ENCODE measurements around the gene LRRC58.

LRRC58 gene

DNA sequence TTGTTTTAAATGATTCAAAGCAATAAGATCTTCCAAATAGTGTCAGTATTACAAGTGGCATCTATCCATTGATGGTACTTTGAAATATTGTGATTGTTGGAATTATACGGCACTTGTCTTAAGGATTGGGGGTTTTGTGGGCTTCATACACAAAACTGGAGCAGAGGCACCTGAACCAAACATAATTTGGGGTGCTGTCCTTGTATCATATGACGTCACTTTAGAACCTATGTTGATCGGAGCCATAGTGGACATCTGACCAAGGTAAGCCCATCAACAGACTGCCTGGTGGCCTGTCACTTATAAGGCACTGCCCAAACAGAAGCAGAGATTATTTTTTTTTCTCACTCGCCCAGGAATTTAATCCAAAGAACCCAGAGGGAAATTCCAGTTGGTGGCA lies 2.9 kb upstream of the LRRC58 start:
- TF ChIP-seq GATA2 (IDR thresholded peaks at IDR 0.05; ENCODE audit: low read depth, low read length): no peak

DNA sequence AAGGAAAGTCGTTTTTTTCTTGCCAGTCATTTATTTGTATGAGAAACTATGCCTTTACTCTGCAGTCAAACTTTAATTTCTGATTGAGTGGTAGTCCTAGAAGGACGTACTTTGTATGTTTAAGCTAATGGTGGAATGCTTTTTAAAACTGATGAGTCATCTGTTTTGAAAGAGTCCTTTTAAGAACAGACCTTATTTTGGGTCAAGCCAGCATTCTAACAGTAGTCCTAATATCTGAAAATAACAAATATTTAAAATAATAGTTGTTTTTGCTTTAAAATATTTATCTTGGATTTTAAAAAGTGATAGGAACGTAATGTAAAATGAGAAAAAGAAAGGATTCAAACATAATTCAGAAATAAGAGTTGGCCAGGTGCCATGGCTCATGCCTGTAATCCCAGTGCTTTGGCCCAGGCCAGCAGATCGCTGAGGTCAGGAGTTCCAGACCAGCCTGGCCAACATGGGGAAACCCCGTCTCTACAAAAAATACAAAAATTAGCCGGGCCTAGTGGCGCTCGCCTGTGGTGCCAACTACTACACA lies 1.3 kb upstream of the LRRC58 start:
- TF ChIP-seq GATA3 (IDR thresholded peaks at IDR 0.05; ENCODE audit: low read depth, low read length): no peak
- TF ChIP-seq GATA2 (IDR thresholded peaks at IDR 0.05; ENCODE audit: low read depth, low read length): no peak

GRCh38 chr3:120349855-120350125 lies 636 bp upstream of the LRRC58 start:
- TF ChIP-seq GATA3 (IDR thresholded peaks at IDR 0.05; ENCODE audit: low read depth, low read length): no peak
- TF ChIP-seq GATA2 (IDR thresholded peaks at IDR 0.05; ENCODE audit: low read depth, low read length): no peak

- TF ChIP-seq GATA2 (IDR thresholded peaks at IDR 0.05; ENCODE audit: low read depth, low read length) (no peak), GATA3 (IDR thresholded peaks at IDR 0.05; ENCODE audit: low read depth, low read length) (no peak)
Observed at GRCh38 chr3:120348065-120348990, 826 bp downstream of the LRRC58 start.

GRCh38 chr3:120344349-120344748 lies 4.8 kb downstream of the LRRC58 start:
- no peak for TF ChIP-seq GATA3 (IDR thresholded peaks at IDR 0.05; ENCODE audit: low read depth, low read length)
- TF ChIP-seq GATA2 (IDR thresholded peaks at IDR 0.05; ENCODE audit: low read depth, low read length): no peak

DNA sequence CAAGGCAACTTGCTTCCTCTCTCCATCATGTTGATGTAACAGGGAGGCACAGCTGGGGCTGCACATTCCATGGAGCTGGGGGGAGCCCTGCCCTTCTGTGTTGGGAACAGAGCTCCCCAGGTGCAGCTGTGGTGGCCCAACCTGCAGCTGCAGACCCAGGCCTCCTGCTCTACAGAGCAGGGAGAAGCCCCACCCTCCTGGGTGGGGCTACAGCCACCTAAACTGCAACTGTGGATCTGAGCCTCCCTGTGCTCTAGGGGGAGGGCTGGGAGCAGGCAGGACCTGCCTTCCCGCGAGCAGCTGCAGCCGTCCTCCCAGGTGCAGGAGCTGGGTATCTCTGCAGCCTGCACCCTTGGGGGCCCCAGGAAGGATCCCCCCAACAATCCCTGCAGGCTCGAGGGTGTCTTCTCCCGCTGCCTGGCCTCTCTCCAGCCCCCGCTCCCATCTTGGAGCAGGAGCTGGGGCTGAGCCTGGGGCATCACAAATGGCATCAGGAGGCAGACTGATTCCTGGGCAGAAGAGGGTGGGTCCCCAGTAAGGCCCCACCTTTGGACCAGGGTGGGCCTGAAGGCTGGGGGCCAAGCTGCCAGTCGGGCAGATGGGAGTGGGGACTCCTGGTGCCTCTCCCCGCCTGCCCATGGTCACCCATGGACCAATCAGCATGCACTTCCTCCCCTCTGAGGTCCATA lies 7.4 kb downstream of the LRRC58 start:
- TF ChIP-seq GATA3 (IDR thresholded peaks at IDR 0.05; ENCODE audit: low read depth, low read length) (no peak), GATA2 (IDR thresholded peaks at IDR 0.05; ENCODE audit: low read depth, low read length) (no peak)

GRCh38 chr3:120339362-120339761 lies 9.8 kb downstream of the LRRC58 start:
- no peak for TF ChIP-seq GATA2 (IDR thresholded peaks at IDR 0.05; ENCODE audit: low read depth, low read length)
- TF ChIP-seq GATA3 (IDR thresholded peaks at IDR 0.05; ENCODE audit: low read depth, low read length): no peak

- TF ChIP-seq GATA2 (IDR thresholded peaks at IDR 0.05; ENCODE audit: low read depth, low read length) (no peak), GATA3 (IDR thresholded peaks at IDR 0.05; ENCODE audit: low read depth, low read length) (no peak)
Observed at GRCh38 chr3:120338517-120338916, 10.6 kb downstream of the LRRC58 start.

GRCh38 chr3:120332646-120333045 lies 16.5 kb downstream of the LRRC58 start:
- TF ChIP-seq GATA3 (IDR thresholded peaks at IDR 0.05; ENCODE audit: low read depth, low read length): no peak

DNA sequence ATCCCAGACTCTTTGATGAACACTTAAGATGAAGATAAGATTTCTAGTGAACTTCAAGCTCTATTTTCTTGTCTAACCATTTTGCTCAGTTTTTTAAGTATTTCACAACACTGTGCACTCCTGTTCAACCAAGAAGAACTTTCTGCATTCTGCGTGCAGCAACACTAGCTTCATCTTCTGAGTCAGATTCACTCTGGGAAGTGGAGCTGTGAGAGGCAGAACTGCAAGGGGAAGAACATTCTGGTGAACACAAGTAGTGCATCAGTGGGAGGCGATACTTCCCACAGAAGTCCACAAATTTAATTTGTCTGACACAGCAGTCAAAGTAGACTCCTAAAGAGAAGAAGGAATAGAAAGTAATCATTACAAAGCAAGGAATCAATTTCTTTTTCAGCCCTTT lies 18.1 kb downstream of the LRRC58 start:
- TF ChIP-seq GATA2 (IDR thresholded peaks at IDR 0.05; ENCODE audit: low read depth, low read length): no peak
- no peak for TF ChIP-seq GATA3 (IDR thresholded peaks at IDR 0.05; ENCODE audit: low read depth, low read length)

- TF ChIP-seq GATA3 (IDR thresholded peaks at IDR 0.05; ENCODE audit: low read depth, low read length) (no peak), GATA2 (IDR thresholded peaks at IDR 0.05; ENCODE audit: low read depth, low read length) (no peak)
Observed at GRCh38 chr3:120326784-120327183, 22.4 kb downstream of the LRRC58 start.

DNA sequence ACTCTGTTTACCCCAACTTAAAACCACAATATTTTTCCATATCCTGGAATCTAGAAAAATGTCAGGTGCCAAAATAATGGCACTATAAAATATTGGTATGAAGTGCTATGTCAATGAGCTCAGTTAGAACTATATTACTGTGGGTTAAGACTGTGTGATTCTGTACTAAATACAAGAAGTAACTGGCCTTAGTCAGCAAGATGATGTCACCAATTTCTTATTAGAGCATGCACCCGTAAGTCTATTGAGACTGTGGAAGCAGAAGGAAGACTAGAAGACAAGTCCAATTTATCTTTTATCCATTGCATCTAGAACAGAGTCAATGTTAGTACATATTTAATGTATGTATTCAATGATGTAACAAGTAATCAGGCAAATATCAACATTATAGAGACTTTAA lies 25.0 kb downstream of the LRRC58 start:
- no peak for TF ChIP-seq GATA3 (IDR thresholded peaks at IDR 0.05; ENCODE audit: low read depth, low read length)
- TF ChIP-seq GATA2 (IDR thresholded peaks at IDR 0.05; ENCODE audit: low read depth, low read length): no peak

DNA sequence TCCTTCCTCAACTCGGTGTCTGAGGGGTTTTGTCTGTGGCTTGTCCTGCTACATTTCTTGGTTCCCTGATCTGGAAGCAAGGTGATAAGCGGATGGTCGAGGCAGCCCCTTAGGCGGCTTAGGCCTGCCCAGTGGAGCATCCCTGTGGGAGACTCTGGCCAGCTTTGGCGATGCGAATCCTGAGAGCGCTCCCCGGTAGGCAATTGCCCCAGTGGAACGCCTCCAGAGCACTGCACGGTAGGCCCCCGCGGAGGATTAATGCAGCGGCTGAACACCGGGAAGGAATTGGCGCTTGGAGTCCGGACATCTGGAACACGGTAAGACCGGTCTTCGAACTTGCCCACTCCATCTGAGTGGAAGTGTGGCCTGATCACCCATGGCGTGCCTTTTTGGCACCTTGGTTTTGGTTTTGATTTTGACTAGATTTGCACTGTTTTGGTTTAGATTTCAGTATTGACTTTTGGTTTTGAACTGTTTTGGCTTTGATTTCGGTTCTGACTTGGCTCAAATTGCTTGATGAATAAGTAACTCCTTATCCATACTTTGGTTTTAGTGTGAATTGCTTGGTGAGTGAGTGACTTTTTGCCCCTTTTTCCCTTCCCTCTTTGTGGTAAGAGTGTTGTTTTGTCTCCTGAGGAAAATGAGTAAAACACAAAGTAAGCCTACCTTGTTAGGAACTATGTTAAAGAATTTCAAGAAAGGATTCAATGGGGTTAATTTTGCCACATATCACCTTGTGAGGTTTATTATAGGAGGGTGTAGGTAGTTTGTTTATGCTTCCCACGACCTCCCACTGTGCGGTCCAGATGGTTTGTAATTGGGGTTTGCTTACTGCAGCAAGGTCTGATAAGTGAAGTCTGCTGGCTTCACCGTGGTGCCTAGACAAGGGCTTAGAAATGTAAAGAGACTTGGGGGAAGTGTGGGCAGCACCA lies 37.0 kb downstream of the LRRC58 start:
- TF ChIP-seq GATA3 (IDR thresholded peaks at IDR 0.05; ENCODE audit: low read depth, low read length): no peak
- no peak for TF ChIP-seq GATA2 (IDR thresholded peaks at IDR 0.05; ENCODE audit: low read depth, low read length)

Measured in SH-SY5Y (cell line).